ENCODE data around the gene CKAP5. TPM values are rescaled to one million over a fixed set of nuclear protein-coding genes. Genes with fewer than 3 reads are reported as not detected.
"Not testable (repeated sequence)": the region's sequence is repeated elsewhere in the genome, so short reads cannot be mapped to it uniquely, and the experiment has no call there.

CKAP5 gene
- total RNA-seq, 1 donor: 24.2 TPM

GRCh38 chr11:46855863-46856262 lies 9.8 kb upstream of the CKAP5 start:
- no peak for DNase-seq (ENCODE audit: low read depth in 2 of 3, low spot score in 2 of 3)

DNA sequence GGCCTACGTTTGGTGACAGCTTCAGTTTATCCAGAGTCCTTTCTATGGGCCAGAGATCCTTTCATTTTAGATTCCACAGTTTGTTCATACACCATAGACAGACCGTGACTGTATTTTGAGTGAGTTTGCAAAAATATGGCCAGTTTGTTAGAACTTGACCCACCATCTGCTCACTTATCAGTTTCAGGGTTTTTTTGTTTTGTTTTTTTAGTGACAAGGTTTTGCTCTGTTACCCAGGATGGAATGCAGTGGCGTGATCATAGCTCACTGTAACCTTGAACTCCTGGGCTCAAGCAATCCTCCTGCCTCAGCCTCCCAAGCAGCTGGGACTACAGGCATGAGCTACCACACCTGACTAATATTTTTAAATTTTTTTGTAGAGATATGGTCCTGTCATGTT lies 9.1 kb upstream of the CKAP5 start:
- no peak for DNase-seq (ENCODE audit: low read depth in 2 of 3, low spot score in 2 of 3)

- DNase-seq (ENCODE audit: low read depth in 2 of 3, low spot score in 2 of 3): no peak
These were observed 4.8 kb upstream of the CKAP5 start for GRCh38 chr11:46850829-46851380.

- no peak for DNase-seq (ENCODE audit: low read depth in 2 of 3, low spot score in 2 of 3)
These were observed 3.6 kb upstream of the CKAP5 start for GRCh38 chr11:46849631-46850030.

DNA sequence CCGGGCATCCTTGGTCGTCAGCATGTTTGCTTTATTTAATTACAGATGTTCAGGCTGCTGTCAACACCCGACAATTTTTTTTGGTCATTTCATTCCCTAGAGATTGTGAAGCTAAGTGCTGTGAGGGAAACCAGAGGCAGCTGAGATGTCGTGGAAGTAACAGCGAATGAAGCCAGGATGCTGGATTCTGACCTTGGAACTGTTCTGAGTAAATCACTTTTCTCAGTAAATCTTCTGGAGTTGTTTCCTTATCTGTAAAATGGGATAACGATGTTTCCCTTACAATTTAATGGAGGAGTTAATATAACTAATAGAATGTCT lies 390 bp upstream of the CKAP5 start:
- no peak for DNase-seq (ENCODE audit: low read depth in 2 of 3, low spot score in 2 of 3)

DNA sequence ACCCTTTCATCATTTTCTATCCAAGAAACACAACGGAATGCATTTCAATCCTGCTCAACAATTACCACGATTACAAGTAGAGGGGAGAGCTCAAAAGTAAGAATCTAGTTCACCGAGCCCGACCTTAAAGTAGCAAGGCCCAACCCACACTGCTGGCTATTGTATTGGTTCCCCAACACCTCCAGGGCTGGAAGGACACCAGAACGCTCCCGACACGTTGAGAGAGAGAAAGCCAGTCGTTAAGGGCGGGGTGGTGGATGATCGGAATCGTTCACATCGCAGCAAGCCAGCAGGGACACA lies 690 bp downstream of the CKAP5 start:
- no peak for DNase-seq (ENCODE audit: low read depth in 2 of 3, low spot score in 2 of 3)

GRCh38 chr11:46840116-46840515 lies 6.0 kb downstream of the CKAP5 start:
- DNase-seq (ENCODE audit: low read depth in 2 of 3, low spot score in 2 of 3): no peak

GRCh38 chr11:46838501-46838900 lies 7.6 kb downstream of the CKAP5 start:
- DNase-seq (ENCODE audit: low read depth in 2 of 3, low spot score in 2 of 3): no peak

DNA sequence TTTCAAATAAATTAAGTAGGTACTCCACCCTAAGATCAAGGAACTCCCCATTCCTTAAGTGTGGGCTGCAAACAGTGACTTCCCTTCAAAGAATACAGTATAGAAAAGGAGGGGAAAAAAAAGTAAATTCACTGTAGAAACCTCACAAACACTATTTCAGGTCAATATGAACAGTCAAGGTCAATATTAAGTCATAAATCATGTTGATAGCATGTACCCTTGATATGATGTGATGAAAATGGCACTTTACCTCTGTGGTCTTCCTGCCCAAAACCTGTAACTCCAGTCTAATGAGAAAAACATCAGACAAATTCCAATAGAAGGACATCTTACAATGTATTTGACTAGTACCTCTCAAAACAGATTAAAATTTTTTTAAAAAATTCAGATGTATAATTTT lies 8.2 kb downstream of the CKAP5 start:
- DNase-seq (ENCODE audit: low read depth in 2 of 3, low spot score in 2 of 3): no peak

- no peak for DNase-seq (ENCODE audit: low read depth in 2 of 3, low spot score in 2 of 3)
These were observed 9.2 kb downstream of the CKAP5 start for GRCh38 chr11:46836870-46837269.

- DNase-seq (ENCODE audit: low read depth in 2 of 3, low spot score in 2 of 3): no peak
These were observed 9.6 kb downstream of the CKAP5 start for GRCh38 chr11:46836431-46836830.

GRCh38 chr11:46835897-46836296 lies 10.2 kb downstream of the CKAP5 start:
- DNase-seq (ENCODE audit: low read depth in 2 of 3, low spot score in 2 of 3): no peak

GRCh38 chr11:46834821-46835220 lies 11.3 kb downstream of the CKAP5 start:
- no peak for DNase-seq (ENCODE audit: low read depth in 2 of 3, low spot score in 2 of 3)

GRCh38 chr11:46832511-46833214 lies 13.4 kb downstream of the CKAP5 start:
- DNase-seq (ENCODE audit: low read depth in 2 of 3, low spot score in 2 of 3): no peak

DNA sequence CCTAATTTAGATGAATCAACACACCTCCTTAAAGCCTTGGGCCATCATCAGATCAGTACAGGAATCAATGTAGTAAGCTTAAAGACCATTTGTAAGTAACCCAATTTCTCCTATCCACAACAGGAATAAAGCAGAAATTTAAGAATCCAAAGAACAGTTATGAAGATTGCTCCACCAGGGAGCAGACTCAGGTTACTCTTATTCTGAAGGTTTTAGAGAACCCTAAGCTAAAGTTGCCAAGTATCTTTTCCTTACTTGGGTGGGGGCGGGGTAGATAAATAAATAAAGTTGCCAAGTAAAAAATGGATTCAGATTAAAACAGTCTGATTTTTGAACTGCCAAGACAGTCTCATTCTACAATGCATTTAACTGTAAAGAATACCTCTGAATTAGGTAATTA lies 18.1 kb downstream of the CKAP5 start:
- DNase-seq (ENCODE audit: low read depth in 2 of 3, low spot score in 2 of 3): no peak

DNA sequence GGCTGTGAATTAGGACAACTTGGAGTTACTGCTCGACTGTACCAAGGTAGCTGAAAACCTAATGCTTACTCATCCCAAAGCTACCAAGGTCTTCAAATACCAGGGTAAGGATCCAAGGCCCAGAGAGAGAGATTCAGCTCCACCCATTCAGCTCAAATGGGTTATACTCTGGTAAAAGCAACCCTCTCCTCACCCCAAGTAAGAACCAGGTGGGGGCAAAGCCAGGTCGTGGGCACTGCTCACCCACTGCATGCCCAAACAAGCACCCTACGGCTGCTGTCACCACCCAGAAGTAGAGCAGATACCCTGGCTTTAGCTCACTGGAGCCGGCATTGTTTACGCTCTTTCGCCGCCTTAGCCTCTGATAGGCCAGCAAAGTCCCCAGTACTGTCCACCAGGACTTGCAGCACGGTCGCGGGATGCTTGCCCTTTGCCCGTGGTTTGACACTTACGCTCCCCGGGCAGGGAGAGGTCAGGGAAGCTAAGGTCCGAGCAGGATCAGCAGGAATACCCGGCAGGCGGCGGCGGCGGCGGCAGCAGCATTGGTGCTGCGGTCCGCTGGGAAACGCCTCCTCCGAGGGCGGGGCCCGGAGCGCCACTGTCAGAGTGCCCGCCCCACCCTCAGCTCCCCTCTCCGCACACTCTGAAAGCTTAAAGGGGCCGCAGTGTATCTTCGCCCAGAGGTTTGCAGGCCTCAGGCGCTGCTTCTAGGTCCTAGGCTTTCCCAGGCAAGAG lies 19.6 kb downstream of the CKAP5 start:
- DNase-seq (ENCODE audit: low read depth in 2 of 3, low spot score in 2 of 3): peak in 2 of 3 donors; percentile 66 to 76

DNA sequence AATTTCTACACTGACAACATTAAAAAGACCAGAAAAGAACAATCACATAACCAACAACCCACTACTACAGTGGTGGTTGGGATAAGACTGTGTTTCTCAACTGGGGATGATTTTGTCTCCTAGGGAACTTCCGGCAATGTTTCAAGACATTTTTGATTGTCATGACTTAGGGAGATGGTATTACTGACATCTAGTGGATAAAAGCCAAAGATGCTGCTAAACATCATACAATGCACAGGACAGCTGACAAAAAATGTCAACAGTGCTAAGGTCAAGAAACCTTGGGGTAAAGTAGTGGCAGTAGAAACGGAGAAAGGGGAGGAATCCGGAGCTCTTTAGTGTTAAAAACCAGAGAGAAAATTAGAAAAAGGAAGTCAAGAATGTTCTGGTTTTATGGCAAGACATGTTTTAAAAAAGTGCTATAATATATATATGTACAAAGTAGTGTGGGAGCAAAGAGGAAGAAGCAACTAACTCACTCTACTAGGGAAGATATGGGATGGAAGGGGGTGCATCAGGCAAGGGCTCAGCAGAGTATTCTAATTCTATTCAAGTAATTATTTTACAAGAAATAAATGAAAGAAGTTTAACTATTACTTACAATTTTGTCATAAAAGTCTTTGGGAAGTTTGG lies 37.2 kb downstream of the CKAP5 start:
- DNase-seq (ENCODE audit: low read depth in 2 of 3, low spot score in 2 of 3): peak in 2 of 3 donors; percentile 36 to 61

DNA sequence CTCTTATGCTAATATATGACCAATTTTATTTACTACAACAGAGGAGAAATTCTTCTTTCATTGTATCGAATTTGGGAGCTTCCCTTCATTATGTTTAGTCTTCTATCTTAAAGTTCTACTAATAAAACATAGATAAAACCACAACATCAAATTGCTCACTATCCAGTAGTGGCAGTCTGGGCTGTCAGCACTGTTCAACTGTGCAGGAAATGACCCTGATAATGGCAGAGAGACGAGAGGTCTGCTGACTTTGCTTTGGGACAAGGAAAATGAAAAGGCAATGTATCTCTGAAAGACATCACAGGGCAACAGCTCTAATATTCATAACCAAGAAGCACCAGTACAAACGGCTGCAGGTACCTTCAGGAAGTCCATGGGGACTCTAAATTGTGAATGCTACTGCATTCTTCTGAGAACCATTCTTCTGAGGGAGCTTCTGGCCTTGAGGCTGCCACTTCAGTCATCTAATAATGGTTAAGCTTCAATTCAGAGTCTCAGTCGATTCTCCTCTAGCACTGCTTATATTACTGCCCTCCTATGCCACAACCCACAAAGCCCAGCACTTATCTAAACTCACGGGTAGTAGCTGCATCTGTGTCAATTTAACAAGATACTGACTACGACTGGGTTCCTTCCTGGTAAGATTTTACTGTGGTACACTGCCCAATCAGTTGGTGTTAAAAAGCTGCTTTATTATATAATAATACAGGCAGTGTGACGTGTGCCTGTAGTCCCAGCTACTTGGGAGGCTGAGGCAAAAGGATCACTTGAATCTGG lies 44.2 kb downstream of the CKAP5 start:
- peak in 2 of 3 donors; percentile 4 for DNase-seq (ENCODE audit: low read depth in 2 of 3, low spot score in 2 of 3)

- no peak for DNase-seq (ENCODE audit: low read depth in 2 of 3, low spot score in 2 of 3)
These were observed 45.9 kb downstream of the CKAP5 start for GRCh38 chr11:46800177-46800576.

- DNase-seq (ENCODE audit: low read depth in 2 of 3, low spot score in 2 of 3): not testable (repeated sequence)
These were observed 46.4 kb downstream of the CKAP5 start for GRCh38 chr11:46799725-46800124.

GRCh38 chr11:46778416-46778815 lies 67.7 kb downstream of the CKAP5 start:
- DNase-seq (ENCODE audit: low read depth in 2 of 3, low spot score in 2 of 3): no peak
